Bronchial epithelial cell (primary cell): ENCODE data around the gene SERPINA9. TPM values are rescaled to one million over a fixed set of nuclear protein-coding genes. Genes with fewer than 3 reads are reported as not detected.
"Not testable (repeated sequence)": the region's sequence is repeated elsewhere in the genome, so short reads cannot be mapped to it uniquely, and the experiment has no call there.

Source experiments
- DNase-seq: peaks from one replicate; pipeline ENCODE4 v3.0.0-alpha.2; 2010; ENCODE audit warnings: low read depth
- FAIRE-seq: peaks from 2 replicates; lab custom pipeline; 2011; peaks lifted over from hg19 to GRCh38; lab: Jason Lieb, UNC
- H3K27me3 ChIP-seq: 2 replicates; pipeline ENCODE4 v1.5.1; 2011; ENCODE audit warnings: low read length; ENCODE audit not compliant: control insufficient read depth, insufficient read depth
- H3K36me3 ChIP-seq: 2 replicates; pipeline ENCODE4 v1.5.1; 2011; ENCODE audit warnings: low read length; ENCODE audit not compliant: control insufficient read depth, insufficient read depth
- H3K4me3 ChIP-seq: 2 replicates; pipeline ENCODE4 v1.5.1; 2011; ENCODE audit warnings: mild to moderate bottlenecking, low read depth, low read length, control low read depth
- total RNA-seq: library from RNA; depleted of rRNA; stranded (reverse); fragments of >200 nt; gene quantifications from 2 replicates; pipeline ENCODE4 v1.2.1, GENCODE V29; 2014
- TF ChIP-seq, protein P1 (sequence below): IDR thresholded peaks from 2 replicates; pipeline ENCODE4 v1.5.1; 2011; ENCODE audit warnings: mild to moderate bottlenecking, moderate library complexity, low read length, control low read depth, inconsistent platforms; ENCODE audit not compliant: insufficient read depth, severe bottlenecking

Gene SERPINA9
- total RNA-seq, 1 donor from 2014 or later: not detected

DNA sequence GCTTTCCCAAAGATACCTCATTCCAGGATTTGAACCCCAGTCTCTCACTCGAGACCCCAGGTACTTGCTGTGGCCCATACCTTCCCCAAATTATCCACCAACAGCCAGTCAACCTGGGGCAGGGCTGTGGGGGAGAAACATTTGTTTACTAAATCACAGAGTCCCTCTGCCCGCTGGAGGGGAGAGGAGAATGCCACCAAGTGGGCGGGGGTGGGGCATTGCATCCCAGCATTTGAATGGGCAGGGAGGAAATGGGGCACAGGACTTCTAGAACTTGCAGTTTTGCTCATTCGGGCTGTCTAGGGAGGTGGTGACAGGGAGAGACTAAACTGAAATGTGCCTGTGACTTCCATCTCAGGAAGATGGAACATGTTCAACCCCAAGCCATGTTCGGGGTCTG is 10.9 kb upstream of the SERPINA9 start:
- TF ChIP-seq, protein P1, sequence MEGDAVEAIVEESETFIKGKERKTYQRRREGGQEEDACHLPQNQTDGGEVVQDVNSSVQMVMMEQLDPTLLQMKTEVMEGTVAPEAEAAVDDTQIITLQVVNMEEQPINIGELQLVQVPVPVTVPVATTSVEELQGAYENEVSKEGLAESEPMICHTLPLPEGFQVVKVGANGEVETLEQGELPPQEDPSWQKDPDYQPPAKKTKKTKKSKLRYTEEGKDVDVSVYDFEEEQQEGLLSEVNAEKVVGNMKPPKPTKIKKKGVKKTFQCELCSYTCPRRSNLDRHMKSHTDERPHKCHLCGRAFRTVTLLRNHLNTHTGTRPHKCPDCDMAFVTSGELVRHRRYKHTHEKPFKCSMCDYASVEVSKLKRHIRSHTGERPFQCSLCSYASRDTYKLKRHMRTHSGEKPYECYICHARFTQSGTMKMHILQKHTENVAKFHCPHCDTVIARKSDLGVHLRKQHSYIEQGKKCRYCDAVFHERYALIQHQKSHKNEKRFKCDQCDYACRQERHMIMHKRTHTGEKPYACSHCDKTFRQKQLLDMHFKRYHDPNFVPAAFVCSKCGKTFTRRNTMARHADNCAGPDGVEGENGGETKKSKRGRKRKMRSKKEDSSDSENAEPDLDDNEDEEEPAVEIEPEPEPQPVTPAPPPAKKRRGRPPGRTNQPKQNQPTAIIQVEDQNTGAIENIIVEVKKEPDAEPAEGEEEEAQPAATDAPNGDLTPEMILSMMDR: no peak

DNA sequence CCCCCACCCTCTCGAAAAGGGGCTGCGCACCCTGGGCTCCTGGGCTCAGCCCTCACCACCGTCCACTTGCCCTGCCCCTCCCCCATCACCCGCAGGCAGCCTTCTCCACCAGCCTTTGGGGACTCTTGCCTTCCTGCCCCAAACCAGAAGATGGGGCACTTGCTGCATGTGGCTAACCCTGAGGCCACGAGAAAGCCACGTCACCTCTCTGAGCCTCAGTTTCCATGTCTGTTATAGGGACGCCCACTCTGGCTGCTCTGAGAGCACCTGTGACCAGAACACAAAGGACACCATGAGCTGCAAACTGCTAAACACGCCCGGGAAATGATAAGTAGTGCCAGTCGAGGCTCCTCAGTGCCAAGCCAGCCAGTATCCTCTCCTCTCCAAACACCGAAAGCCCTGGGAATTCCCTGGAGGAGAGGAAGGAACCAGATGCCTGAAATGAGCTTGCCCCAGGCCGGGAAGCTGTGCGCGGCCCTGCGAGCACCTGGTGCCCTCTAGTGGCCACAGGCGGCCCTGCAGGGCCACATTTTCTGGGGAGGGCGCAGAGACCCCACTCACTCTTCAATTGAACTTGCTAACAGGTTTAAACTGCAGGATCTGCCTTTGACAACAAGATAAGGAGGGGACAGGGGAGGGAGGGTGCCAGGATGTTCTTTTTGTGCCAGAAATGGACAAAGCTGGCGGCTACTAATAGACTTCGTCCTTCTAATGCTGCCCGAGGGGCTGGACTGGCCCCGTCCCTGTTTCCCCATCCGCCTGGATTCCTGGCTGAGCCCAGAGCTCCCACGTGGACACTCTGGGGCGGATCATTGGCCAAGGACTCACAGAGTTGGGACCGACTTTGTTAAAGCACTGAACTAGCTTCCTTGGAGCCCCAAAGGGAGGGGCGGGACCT is 10.2 kb upstream of the SERPINA9 start:
- Histone ChIP-seq H3K27me3 (no peaks in the 10 kb centered on the region), H3K4me3 (no peak overlapping the region), H3K36me3 (no peaks in the 10 kb centered on the region)
- FAIRE-seq (no peak), DNase-seq (peak; percentile 34)
- TF ChIP-seq, protein P1: peak; percentile 100

More for the DNA sequence above, 10.9 kb upstream of the SERPINA9 start:
- Histone ChIP-seq H3K4me3 (no peak overlapping the region), H3K36me3 (no peaks in the 10 kb centered on the region), H3K27me3 (no peaks in the 10 kb centered on the region)
- DNase-seq (no peak), FAIRE-seq (no peak)

GRCh38 chr14:94484481-94484880 is 8.5 kb upstream of the SERPINA9 start:
- H3K4me3 ChIP-seq: no peak overlapping the region
- no peaks in the 10 kb centered on the region for H3K27me3 ChIP-seq

GRCh38 chr14:94483729-94484275 is 7.8 kb upstream of the SERPINA9 start:
- no peaks in the 10 kb centered on the region for H3K27me3 ChIP-seq
- H3K4me3 ChIP-seq: no peak overlapping the region
- TF ChIP-seq, protein P1: no peak
- H3K36me3 ChIP-seq: no peaks in the 10 kb centered on the region
- DNase-seq (peak; percentile 69), FAIRE-seq (no peak)

More at GRCh38 chr14:94484481-94484880, 8.5 kb upstream of the SERPINA9 start:
- DNase-seq (no peak), FAIRE-seq (no peak)
- H3K36me3 ChIP-seq: no peaks in the 10 kb centered on the region
- TF ChIP-seq, protein P1: no peak

DNA sequence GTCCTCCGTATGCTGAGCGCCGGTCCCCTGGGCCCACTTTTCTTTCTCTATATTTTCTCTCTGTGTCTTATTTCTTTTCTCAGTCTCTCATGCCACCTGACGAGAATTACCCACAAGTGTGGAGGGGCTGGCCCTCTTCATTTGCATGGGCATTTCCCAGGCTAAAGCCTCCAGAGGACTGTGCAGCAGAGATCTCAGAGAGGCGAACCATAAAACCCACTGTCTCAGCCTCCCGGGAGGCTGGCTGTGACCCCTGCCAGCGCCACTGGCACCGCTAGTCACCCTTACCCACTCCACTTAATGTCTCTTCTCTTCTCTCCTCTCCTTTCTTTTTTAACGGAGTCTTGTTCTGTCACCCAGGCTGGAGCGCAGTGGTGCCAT is 7.1 kb upstream of the SERPINA9 start:
- no peak for DNase-seq
- H3K27me3 ChIP-seq: no peaks in the 10 kb centered on the region
- FAIRE-seq: no peak
- TF ChIP-seq, protein P1: no peak
- H3K36me3 ChIP-seq: no peaks in the 10 kb centered on the region
- no peak overlapping the region for H3K4me3 ChIP-seq

DNA sequence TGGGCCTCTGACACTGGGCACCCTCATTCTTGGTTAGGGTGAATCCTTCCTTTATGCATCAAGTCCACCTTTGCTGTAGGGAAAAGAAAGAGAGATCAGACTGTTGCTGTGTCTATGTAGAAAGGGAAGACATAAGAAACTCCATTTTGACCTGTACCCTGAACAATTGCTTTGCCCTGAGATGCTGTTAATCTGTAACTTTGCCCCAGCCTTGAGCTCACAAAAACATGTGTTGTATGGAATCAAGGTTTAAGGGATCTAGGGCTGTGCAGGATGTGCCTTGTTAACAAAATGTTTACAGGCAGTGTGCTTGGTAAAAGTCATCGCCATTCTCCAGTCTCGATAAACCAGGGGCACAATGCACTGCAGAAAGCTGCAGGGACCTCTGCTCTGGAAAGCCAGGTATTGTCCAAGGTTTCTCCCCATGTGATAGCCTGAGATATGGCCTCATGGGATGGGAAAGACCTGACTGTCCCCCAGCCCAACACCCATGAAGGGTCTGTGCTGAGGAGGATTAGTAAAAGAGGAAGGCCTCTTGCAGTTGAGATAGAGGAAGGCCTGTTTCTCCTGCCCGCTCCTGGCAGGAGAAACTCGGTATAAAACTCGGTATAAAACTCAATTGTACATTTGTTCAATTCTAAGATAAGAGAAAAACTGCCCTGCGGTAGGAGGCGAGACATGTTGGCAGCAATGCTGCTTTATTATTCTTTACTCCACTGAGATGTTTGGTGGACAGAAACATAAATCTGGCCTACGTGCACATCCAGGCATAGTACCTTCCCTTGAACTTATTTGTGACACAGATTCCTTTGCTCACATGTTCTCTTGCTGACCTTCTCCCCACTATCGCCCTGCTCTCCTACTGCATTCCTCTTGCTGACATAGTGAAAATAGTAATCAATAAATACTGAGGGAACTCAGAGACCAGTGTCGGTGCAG is 6.4 kb upstream of the SERPINA9 start:
- not testable (repeated sequence) for H3K4me3 ChIP-seq, H3K36me3 ChIP-seq, FAIRE-seq

More for the DNA sequence above, 6.4 kb upstream of the SERPINA9 start:
- not testable (repeated sequence) for H3K27me3 ChIP-seq, DNase-seq
